HG03159 (cell line): ENCODE results near the gene ECEL1.

ENCODE experiments used
- ATAC-seq: cut with Tn5 transposase; IDR thresholded peaks from one replicate; pipeline ENCODE4 v1.9.1; 2021; ENCODE audit warnings: mild to moderate bottlenecking, moderate library complexity; ENCODE audit not compliant: unreplicated experiment

Gene ECEL1

DNA sequence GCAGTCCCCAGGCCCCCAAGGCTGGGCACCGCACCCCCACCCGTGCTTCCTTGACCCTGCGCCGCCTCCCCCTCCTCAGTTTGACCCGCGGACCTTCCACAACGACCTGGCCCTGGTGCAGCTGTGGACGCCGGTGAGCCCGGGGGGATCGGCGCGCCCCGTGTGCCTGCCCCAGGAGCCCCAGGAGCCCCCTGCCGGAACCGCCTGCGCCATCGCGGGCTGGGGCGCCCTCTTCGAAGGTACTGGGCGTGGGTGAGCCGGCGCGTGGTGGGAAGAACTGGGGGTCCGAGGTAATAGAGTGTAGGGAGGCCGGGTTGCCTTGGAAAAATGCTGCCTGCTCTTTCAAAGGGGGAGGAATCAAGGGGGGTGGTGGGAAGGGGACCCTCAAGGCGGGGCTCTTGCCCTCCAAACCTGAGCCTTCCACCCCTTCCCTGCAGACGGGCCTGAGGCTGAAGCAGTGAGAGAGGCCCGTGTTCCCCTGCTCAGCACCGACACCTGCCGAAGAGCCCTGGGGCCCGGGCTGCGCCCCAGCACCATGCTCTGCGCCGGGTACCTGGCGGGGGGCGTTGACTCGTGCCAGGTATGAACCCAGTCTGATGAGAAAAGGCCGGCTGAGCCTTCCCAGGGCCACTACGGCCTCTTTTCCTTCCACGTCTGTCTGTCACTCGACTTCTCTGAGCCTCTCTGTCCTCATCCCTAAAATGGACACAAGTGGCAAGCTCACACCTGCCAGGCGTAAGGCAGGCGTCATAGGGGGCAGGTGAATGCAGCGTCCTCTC lies 35.2 kb upstream of the ECEL1 start:
- ATAC-seq: no peak

- no peak for ATAC-seq
Measured at GRCh38 chr2:232521959-232522622, 34.5 kb upstream of the ECEL1 start.

GRCh38 chr2:232521098-232521497 lies 33.5 kb upstream of the ECEL1 start:
- no peak for ATAC-seq

DNA sequence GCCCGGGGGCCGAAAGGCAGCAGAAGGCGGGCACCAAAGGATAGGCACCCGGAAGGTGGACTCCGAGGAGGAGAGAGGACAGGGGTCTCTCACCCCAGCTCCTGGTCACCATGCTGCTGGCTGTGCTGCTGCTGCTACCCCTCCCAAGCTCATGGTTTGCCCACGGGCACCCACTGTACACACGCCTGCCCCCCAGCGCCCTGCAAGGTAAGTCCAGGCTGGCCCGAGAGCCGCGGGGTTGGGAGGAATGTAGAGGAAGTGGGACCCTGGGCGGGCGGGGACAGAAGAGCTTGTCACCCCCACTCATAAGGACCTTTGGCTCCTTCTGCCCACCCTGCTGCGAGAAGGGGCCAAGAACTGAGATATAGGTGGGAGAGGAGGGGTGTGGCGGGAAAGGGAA lies 32.9 kb upstream of the ECEL1 start:
- ATAC-seq: no peak

- ATAC-seq: no peak
Measured at GRCh38 chr2:232519581-232520438, 32.2 kb upstream of the ECEL1 start, which contains the start of gene PRSS56. PRSS56 (plus strand) TSS chr2:232520388; CDS start chr2:232520599, 211 bp downstream.

- ATAC-seq: no peak
Measured at GRCh38 chr2:232518844-232519243, 31.2 kb upstream of the ECEL1 start.

DNA sequence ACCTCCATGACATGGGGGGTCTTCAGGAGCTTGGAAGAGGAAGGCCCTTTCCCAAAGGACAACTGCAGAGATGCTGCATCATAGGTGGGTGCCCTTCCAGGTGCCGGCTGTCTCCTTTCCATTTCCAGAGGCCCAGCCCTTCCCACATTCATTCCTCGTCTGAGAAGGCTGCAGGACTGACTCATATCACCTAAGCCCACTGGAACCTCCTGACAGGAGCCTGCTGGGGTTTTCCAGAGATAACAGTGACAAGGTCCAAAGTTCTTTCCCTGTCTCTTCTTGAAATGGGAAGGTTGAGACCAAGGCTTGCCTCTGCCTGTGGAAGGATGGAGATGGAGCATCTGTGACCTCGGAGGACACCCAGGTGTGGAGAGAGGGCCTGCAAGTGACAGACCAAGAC lies 28.9 kb upstream of the ECEL1 start:
- ATAC-seq: no peak

GRCh38 chr2:232515639-232516038 lies 28.0 kb upstream of the ECEL1 start:
- no peak for ATAC-seq

DNA sequence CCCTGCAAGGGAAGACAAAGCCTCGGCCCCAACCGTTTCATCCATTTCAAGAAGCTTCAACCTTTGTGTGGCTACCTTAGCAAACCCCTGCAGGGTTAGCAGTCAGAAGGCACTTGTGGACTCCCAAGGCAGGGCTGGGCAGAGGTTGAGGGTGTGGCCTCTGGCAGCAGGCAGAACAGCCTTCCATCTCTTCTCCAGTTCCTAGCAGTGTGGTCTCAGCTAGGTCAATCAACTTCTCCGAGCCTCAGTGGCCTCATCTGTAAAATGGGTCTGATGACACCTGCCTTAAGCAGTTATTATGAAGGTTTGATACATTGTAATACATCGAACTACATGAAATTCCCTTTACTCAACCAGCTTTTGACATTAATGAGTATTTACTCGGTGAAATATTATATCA lies 25.7 kb upstream of the ECEL1 start:
- ATAC-seq: no peak

- ATAC-seq: no peak
Measured at GRCh38 chr2:232512602-232513001, 25.0 kb upstream of the ECEL1 start.

GRCh38 chr2:232511336-232511890 lies 23.8 kb upstream of the ECEL1 start:
- ATAC-seq: no peak

- ATAC-seq: no peak
Measured at GRCh38 chr2:232508251-232508650, 20.6 kb upstream of the ECEL1 start.

GRCh38 chr2:232506709-232507108 lies 19.1 kb upstream of the ECEL1 start:
- ATAC-seq: no peak

GRCh38 chr2:232505856-232506255 lies 18.2 kb upstream of the ECEL1 start:
- ATAC-seq: no peak

DNA sequence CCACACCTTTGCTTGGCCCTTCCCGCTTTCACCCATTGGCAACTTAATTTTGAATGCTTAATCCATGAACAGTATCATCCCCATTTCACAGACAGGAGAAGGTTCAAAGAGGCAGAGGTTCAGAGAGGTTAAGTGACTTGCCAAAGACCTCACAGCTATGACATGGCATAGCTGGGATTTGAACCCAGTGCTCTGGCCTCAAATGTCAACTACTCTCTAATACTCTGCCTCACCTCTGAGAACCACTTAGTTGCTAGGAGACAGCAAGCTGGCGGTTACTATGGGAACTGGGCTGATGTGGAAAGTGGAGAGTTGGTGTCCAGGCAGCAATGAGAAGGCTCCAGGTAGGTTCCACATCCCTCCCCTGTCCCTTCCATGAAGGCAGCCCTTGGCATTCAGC lies 16.8 kb upstream of the ECEL1 start:
- ATAC-seq: no peak

DNA sequence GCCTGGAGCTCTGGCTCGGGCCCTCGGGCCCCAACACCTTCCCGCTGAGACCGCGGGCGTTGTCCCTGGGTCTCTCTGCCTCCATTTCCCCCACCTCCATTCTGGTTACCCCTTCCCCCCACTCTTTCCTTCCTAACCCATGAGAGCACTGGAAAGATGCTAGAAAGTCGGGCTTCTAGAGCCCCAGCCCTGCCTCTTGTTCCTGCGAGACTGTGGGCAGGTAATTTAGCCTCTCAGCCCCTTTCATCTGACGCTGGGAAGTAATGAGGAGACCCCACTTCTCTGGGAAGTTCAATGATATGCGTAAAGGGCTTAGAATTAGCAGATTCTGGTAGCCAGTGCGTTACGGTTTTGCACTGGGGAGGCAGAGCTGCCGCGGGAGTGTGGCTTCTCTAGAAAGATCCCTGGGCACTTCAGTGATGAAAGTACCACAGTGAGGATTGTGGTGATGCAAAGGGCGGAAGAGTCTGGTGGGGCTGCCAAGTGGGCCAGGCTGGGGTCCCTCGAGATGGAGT lies 16.2 kb upstream of the ECEL1 start:
- no peak for ATAC-seq

GRCh38 chr2:232502911-232503808 lies 15.5 kb upstream of the ECEL1 start:
- ATAC-seq: no peak

DNA sequence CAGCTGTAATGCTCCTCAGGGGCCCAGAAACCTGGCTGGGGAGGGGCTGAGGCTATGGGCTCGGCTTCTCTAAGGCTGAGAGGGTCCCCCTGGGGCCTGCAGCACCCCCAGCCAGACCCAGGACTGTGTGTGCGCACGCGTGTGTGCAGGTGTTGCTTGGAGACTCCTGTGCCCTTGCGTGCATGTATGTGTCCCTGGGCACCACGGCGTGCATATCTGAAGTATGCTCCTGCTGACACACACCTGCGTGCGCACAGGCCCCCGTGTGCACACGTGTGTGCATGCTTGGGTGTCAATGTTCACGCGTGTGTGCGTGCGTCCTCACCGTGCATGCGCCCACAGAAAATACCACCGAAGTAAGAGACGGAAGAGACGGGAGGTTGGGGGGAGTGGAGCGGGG lies 14.9 kb upstream of the ECEL1 start:
- ATAC-seq: no peak

- no peak for ATAC-seq
Measured at GRCh38 chr2:232501794-232502390, 14.3 kb upstream of the ECEL1 start.
